HG03521 (cell line): ENCODE measurements around the gene SH2D3C.
"Not testable (repeated sequence)": the region's sequence is repeated elsewhere in the genome, so short reads cannot be mapped to it uniquely, and the experiment has no call there.

Experiments
- ATAC-seq: cut with Tn5 transposase; IDR thresholded peaks from one replicate; pipeline ENCODE4 v1.9.1; 2021; ENCODE audit warnings: mild to moderate bottlenecking, moderate library complexity; ENCODE audit not compliant: unreplicated experiment

The SH2D3C gene

DNA sequence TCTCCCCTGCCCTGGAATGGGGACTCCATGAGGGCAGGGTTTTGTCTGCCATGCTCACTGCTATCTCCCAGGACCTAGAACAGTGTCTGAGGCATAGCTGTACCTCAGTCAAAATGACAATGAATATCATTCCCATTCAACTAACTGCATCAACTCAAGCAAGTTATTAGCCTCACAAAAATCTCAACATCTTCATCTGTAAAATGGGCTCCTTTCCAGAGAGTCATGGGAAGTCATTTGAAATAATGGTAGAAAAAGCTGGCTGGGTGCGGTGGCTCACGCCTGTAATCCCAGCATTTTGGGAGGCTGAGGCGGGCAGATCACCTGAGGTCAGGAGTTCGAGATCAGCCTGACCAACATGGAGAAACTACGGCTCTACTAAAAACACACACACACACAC, 9.4 kb downstream of the SH2D3C start:
- ATAC-seq = no peak

DNA sequence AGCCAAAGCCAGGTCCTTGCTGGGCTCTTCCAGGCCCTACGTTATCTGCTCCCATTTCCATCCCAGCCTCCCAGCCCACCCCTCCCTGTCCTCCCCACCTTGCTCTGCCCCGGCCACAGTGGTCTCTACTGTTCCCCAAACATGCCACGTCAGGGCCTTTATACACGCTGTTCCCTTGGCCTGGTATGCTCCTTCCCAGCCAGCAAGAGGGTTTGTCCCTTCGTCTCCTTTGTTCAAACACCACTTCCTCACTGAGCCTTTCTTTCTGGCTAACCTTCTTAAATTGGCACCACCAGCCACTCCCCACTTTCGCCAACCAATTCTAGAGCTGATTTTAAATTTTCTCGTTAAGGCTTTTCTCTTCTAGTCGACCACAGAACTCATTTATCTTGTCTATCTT, 9.8 kb downstream of the SH2D3C start:
- ATAC-seq = no peak

DNA sequence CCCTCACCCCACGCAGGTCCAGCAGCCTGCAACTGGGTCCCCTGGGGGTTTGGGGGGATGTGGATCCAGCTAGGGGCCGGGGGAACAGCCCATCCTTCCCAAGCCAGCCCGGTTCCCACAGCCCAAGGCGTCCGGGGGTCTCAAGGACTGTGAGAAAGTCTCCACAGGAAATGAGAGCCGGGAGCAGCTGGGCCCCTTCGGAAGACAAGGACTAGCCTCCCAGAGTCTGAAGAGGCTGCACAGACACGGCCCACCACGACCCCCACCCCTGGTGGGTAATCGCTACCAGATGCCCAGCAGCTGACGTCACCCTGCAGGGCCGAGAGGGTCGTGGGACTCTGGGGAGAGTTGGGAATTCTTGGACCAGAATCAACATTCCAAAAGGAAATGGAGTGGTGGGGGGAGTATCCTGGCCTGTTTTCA, 10.5 kb downstream of the SH2D3C start:
- ATAC-seq = no peak

DNA sequence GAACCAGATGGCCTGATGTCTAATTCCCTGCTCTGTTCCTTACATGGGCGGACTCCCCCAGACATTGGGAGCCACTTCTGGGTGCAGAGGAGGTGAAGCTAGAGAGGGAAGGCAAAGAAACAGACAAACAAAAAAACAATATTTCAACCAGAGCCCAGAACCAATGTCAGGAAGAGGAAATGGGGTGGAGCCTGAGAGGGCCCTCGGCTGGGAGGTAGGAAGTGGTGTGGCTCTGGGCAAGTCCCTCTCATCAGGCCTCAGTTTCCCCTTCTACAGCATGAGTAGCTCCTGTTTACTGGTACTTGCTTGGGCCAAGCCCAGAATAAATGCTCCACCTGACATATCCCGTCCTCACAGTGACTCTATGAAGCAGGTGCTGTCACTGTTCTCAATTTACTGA, 11.1 kb downstream of the SH2D3C start:
- ATAC-seq = no peak

DNA sequence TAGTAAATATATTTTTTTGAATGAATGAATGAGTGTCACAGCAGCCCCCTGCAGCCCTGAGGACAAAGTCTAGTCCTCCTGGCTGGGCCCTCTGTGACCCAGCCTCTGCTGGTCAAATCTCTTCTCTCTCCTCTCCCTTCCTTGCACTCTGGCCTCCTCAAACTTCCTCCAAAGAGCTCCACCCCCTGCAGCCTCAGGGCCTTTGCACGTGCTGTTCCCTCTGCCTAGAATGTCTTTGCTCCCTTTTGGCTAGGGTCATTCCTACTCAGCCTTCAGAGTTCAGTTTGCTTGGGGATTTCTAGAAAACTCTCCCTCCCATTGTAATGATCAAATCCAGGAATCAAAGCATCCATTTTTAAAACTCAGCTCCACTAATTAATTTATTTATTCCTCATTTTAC, 13.0 kb downstream of the SH2D3C start:
- ATAC-seq = no peak

DNA sequence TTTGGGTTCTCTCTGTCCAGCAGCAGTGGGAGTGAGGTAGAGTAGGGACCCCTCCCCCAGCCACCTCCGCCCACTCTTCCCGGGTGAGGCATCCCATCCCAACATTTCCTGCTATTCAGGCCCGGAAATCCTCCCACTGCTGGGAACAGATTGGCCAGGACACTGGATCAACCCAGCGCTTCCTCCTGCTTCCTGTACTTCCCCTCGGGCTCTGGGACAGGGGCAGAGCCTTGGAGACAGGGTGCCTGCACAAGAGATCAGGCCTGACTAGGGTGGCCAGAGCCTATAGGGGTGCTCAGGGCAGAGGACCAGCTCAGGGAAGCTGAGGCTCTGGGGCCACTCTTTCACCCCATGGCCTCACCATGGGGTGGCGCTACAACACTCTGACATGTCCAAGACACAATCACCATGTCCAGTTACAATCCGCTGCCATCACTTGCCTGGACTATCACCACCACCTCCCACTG, 14.5 kb downstream of the SH2D3C start:
- ATAC-seq = no peak

DNA sequence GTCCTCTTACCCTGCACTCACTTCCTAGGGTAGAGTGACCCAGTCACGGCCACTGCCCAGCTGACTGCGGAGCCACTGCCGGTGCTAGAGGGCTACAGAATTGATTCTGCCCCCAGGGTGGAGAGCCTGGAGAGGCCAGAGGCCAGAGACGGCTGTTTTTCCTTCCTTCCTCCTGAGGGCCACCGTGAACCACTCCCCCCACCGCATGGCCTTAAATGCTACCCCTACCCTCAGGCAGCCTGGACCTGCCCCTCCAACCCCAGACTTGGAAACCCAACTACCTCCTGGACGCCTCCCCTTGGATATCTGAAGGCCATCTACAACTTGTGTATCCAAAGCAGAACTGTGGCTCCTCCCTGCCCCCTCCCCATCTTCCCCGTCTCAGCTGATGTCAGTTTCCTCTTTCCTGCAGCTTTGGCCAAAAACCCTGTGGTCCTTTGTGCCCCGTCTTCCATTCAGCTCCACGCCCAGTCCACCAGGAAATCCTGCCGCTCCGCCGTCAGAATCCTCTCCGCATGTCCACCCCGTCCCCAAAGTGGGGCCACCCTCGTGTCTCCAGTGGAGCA, 16.3 kb downstream of the SH2D3C start:
- no peak for ATAC-seq

DNA sequence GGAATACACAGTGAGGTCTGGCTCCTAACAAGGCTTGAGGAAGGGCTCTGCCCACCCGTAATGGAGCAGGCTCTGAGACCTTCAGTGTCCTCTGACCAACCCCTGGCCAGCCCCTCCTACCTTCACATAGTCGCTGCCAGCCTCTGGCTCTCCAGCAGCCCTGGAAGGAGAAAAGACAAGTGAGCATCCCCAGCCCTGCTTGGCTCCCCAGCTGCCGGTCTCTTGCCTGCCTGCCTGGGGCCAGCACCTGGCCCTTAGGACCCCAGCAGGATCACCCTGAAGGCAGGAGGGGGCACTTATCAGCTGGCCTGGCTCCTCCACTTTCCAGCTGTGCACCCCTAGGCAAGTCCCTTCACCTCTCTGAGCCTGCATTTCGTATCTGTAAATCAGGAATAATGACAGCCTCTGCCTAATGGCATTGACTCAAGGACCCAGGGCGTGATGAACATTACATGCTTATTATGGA, 16.9 kb downstream of the SH2D3C start:
- no peak for ATAC-seq

DNA sequence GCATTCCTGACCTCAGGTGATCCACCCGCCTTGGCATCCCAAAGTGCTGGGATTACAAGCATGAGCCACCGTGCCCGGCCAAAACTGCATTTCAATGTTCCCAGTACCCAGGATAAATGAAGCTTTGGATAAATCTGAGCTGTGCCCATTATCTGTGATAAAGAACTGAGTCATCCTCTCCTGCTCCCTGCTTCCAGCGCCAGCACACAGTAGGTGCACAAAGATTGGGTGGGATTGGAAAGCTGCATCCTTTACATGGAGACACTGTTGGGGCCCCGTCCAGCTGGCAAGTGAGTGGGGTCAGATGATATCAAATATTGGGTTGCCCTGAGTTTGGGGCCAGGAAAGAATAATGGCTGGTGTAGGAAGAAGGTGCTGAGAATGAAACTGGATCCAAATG, 17.4 kb downstream of the SH2D3C start:
- ATAC-seq = no peak

DNA sequence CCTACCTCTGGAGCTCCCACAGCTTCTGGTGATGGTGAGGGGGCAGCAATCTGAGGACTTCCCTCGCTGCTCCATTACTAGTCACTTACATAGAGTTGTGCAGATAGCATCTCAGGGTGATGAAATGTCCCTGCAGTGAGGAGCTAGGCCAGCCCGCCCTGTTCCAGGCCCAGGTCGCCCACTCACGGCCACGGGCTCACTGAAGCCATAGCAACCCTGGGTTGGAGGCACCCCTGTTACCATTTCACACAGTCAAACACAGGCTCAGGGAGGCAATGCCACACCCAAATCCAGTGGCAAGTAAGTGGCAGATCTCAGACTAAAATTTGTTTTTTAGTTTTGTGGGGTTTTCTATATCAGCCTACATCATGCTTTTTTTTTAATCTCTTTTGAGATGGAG, 19.6 kb downstream of the SH2D3C start:
- no peak for ATAC-seq

DNA sequence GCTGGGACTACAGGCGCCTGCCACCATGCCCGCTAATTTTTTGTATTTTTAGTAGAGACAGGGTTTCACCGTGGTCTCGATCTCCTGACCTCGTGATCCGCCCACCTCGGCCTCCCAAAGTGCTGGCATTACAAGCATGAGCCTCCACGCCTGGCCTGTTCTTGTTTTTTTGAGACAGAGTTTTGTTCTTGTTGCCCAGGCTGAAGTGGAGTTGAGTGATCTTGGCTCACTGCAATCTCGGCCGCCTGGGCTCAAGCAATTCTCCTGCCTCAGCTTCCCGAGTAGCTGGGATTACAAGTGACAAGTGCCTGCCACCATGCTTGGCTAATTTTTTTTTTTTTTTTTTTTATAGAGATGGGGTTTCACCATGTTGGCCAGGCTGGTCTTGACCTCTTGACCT, 21.7 kb downstream of the SH2D3C start:
- not testable (repeated sequence) for ATAC-seq

DNA sequence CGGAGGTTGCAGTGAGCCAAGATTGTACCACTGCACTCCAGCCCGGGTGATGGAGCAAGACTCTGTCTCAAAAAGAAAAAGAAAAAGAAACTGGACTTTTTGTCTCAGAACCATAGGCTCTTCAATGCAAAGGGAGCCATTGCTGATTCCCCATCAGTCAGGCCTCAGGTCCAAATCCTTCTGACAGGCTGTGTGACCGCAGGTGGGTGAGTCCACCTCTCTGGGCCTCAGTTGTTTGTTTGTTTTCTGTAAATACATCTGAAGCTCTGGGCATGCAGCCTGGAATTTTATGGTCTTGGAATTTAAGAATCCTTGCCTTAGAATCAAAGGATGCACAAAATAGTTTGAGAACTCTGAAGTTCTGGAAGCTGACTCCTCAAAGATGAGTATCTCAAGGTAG, 22.2 kb downstream of the SH2D3C start:
- no peak for ATAC-seq

DNA sequence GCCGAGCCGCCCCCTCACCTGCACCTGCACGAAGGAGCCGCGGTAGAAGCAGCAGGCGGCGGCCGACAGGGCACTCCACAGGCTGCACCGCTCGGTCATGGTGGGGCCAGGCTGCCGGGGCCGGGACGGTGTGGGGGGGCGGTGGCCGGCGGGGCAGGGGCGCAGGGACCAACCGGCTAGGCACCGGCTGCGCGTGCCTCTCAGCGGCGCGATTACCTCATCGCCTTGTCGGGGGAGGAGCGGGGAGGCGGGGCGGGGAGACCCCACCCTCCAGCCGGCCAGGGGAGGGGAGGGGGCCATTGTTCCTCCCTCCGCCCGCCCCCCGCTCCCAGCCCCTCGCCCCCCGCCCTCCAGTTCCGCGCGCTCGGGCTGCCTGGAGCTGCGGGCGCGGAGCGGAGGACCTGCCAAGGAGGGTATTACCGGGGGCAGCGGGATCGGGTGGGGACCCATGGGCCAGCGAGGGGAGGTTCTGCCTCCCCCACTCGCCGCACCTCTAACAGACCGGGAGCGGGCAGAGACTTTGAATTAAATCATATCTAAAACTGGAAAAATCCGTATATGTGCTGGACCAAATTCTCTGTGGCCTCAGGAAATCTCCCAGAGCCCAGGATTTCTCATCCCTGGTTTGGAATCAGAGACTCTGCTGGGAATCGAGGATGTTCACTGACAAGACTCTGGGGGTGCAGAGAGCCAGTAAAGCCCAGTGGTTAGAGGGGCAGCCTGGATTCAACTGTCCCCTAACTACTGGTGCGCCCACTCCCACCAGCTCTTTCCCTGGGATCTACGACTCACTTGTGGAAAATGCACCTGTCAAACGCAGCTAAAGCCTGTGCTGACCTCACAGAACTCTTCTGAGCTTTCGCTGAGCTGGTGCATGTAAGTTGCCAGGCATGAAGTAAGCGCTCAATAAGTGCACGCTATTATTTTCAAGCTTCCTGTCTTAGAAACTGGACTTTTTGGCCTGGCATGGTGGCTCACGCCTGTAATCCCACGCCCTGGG, 23.1 kb downstream of the SH2D3C start:
- ATAC-seq = no peak

DNA sequence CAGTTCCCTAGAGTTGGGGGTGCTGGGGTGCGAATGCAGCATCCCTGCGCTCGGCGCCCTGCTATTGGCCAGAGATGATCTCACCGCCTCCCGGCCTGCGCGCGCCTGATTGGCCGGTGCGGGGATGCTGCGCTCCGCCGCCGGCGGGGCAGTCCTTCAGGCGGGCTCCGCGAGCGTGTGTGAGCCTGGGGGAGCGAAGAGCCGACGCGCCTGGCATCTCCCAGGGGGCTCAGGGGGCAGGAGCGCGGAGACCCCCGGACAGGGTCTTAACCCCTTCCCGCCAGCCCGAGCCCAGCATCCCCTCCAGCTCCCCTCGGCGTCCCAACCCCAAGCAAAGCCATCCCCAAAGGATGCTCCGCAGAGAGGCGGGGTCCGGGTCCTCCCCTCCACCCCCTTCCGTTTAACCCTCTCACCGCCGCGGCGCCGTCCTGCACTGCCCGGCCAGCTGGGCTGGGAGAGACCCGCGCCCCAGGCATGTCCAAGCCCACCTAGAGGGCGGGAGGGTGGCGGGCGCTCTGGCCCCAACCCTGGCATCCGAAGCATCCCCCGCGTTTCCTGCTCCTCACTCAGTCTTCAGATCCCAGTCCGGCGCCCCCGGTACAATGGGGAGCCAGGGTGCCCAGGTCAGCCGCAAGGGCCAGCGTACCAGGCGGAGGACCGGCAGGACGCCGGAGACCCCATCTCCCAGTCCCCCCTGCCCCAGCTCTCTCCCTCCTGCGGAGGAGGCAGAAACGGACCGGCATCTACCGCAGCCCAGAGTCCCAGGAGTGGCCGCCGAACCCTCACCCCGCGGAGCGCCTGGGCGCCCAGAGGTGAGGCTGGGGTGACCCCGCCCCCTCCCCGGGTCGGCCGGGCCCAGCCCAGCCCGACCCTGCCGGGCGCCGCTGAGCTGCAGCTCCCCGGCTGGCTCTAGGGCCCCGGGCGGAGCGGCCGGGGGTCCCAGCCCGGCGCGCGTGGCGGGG, 24.1 kb downstream of the SH2D3C start:
- ATAC-seq = no peak

DNA sequence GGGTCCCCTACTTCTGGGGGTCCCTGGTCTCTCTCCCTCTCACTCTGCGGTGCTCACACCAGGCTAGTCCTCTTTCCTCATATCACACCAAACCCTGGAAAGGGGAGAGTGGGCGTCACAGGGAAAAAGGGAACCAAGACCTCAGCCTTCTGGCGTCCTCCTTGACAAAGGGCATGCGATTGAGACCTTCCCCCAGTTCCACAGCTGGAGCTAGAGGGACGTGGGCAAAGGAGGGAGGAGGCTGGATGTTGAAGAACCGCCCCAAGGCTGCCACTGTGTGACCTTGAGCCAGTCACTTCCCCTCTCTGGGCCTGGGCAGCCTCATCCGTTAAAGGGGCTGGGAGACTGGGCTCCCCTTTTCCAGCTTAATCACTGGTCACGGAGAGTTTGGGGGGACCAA, 24.8 kb downstream of the SH2D3C start:
- no peak for ATAC-seq

DNA sequence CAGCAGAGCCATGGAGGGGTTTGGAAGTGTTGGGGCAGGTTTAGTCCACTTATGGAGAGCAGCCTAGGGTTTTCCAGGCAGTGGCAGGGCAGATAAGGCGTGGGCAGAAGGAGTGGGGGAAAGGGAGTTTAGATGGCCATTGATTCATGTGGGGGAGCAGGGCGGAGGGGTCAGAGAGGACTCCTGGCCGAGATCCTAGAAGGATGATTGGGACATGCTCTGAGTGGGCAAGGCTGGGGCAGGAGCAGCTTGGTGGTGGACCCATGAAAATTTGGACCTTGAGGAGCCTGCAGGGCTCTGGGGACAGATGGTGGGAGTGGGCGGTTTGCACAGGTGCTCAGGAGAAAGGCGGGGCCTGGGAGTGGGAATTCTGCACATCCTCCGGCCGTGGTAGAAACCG, 25.3 kb downstream of the SH2D3C start:
- ATAC-seq = no peak

DNA sequence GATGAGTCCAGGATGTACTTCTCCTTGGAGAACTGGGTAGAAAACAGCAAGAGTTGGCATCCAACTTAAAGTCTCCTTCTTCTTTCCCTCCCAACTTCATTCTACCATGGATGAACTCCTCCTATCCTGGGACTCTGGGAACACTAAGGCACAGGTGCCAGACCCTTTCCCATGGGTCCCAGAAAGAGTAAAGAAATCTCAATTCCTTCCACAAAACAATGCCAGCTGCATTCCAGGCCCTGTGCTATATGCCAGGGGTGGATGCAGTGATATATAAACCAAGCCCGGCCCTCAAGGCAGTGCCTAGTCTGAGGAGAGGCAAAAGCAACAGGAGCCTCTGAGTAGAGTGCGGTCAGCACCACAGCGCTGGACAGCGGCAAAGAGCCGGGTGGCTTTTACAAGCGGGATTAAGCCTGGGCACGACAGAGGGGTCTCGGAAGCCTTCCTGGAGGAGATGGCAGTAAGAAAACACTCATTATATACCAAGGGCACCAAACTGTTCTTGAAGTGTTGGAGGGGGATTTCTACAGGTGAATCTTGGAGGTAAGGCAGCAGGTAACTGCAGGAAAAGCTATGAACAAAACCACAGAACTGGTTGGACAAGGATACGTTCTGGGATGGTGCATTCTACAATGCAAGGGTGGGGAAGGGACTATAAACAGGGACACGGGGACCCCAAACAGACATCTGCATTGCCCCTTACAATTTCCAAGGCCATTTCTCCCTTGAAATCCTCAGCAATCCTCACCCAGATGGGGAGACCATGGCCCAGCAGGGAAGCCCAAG, 27.0 kb downstream of the SH2D3C start:
- ATAC-seq = no peak

DNA sequence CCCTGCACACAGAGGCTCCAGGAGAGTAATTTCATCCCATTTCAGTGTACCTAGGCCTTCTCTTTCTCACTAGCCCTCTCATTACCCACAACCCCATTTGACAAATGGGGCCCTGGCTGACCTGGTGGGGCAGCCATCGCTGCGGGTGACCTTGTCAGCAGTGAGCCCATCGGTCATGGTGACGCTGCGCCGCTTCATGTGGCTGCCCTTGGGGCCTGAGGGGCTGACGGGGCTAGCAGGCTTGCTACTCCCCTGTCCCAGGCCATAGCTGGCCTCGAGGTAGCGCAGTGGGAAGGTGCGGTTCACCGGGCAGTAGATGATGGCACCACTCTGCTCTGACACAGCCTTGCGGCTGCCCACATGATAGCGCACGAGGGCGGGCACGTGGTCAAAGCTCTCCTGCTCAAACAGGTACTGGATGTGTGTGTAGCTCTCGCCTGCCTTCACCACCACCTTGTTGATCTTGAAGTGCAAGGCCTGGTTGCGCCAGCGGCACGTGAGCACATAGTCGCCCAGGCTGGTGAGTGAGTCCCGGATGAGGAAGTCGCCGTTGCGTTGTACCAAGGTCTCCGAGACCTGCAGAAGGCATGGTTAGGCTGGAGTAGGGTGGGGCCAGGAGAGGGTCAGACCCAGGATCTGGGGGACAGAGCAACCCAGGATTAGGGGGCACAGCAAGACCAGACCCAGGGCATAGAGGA, 29.2 kb downstream of the SH2D3C start:
- ATAC-seq = no peak

DNA sequence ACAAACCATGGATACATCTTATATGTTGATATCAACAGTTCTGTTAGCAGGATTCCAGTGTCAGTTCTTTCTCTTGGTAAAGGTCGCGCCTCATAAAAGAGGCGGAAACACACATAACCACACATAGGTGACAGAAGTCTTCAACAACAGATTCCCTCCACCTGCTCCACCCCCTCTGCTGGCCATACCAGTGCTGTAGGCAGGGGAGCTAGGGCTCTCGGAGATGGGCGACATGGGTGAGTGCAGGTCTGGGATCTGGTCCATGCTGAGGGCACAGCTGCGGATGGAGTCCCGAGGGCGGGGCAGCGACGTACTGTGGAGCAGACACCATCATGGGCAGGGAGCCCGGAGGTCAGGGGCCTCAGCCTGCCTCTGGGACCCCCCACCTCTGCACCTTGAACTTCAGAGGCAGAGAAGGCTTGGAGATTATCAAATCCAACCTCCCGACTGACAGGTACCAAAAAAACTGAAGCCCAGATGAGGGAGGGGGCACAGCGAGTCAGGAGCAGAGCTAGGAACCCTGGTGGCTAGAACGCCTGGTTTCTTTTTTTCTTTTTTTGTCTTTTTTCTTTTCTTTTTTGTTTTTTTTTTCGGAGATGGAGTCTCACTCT, 31.4 kb downstream of the SH2D3C start:
- ATAC-seq = no peak
